K562 (cell line): Measurements from ENCODE around the gene FAM50A. TPM values are rescaled to one million over a fixed set of nuclear protein-coding genes. Genes with fewer than 3 reads are reported as not detected.

Experiments used
- ATAC-seq: fragments of 200-7000 bp; cut with Tn5 transposase; 3 replicates; pipeline ENCODE4 v1.9.1; 2020; ENCODE audit warnings: moderate library complexity
- BruUV-seq: library from RNA; stranded (reverse); fragments of 400-500 nt; replicated peaks from 2 replicates; lab custom pipeline; 2021; lab: Mats Ljungman, UMichigan
- CTCF ChIA-PET: fragments of 300-600 bp; formaldehyde crosslinking; extraction: SDS; loops from one replicate; lab custom pipeline; 2021; ENCODE audit warnings: low intra/inter-chr PET ratio; lab: Yijun Ruan, JAX
- POLR2A ChIA-PET: fragments of 300-600, 350-650 bp; sonication (Branson Sonifier 250); formaldehyde crosslinking; extraction: SDS; loops from one replicate; lab custom pipeline; 2021; ENCODE audit warnings: antibody characterized with exemption, inconsistent platforms; lab: Yijun Ruan, JAX
- DNase-seq, 4 experiments: peaks; one replicate each; pipeline versions ENCODE4 v3.0.0 to v3.0.0-alpha.2; 2011 to 2018; ENCODE audit warnings: low spot score in 3 of 4, mixed read lengths in 3 of 4; ENCODE audit errors: extremely low read depth in 1 of 4
- FAIRE-seq: peaks from 2 replicates; lab custom pipeline; 2011; peaks lifted over from hg19 to GRCh38; lab: Jason Lieb, UNC
- H2AFZ ChIP-seq: 2 replicates; pipeline ENCODE4 v1.6.0; 2011; ENCODE audit warnings: low read depth, low read length, control low read depth, inconsistent platforms
- H3K27ac ChIP-seq: fragments of 200-600 bp; 3 replicates; pipeline ENCODE4 v1.8.0; 2011; ENCODE audit warnings: low read depth, mild to moderate bottlenecking, control low read depth, inconsistent platforms, low read length, moderate library complexity, mixed read lengths; ENCODE audit errors: extremely low read depth
- H3K27me3 ChIP-seq, 2 experiments: fragments of 300-600 bp in 1 of 2; 2 replicates in 1 of 2; 3 replicates in 1 of 2; pipeline versions ENCODE4 v1.6.0 to v1.8.0; 2011; ENCODE audit warnings: inconsistent platforms in 2 of 2, low read length in 2 of 2, mild to moderate bottlenecking in 1 of 2, mixed read lengths in 1 of 2, moderate library complexity in 1 of 2; ENCODE audit not compliant: control insufficient read depth in 2 of 2, insufficient read depth in 2 of 2
- H3K36me3 ChIP-seq: fragments of 300-600 bp; 3 replicates; pipeline ENCODE4 v1.8.0; 2011; ENCODE audit warnings: mild to moderate bottlenecking, low read length, inconsistent platforms; ENCODE audit not compliant: control insufficient read depth, insufficient read depth
- H3K4me1 ChIP-seq, 2 experiments: fragments of 200-600 bp in 1 of 2; replicated peaks in 1 of 2; 2 replicates in 1 of 2; 3 replicates in 1 of 2; pipeline versions ENCODE4 v1.5.1 to v1.8.0; 2011; ENCODE audit warnings: inconsistent platforms in 2 of 2, low read length in 2 of 2, mild to moderate bottlenecking in 1 of 2, mixed read lengths in 1 of 2, moderate library complexity in 1 of 2; ENCODE audit not compliant: control insufficient read depth in 2 of 2, insufficient read depth in 2 of 2
- H3K4me2 ChIP-seq: 2 replicates; pipeline ENCODE4 v1.6.1; 2011; ENCODE audit warnings: low read length, control low read depth, inconsistent platforms, mixed read lengths; ENCODE audit not compliant: insufficient read depth
- H3K4me3 ChIP-seq: fragments of 200-600 bp; sonication (generic), shearing (Covaris generic); 2 replicates; pipeline ENCODE4 v1.5.1; 2016; ENCODE audit warnings: control low read depth, inconsistent platforms
- H3K79me2 ChIP-seq: fragments of 200-600 bp; 3 replicates; pipeline ENCODE4 v1.8.0; 2011; ENCODE audit warnings: low read length, inconsistent platforms; ENCODE audit not compliant: control insufficient read depth, insufficient read depth
- H3K9ac ChIP-seq, 2 experiments: 2 replicates each; pipeline versions ENCODE4 v1.6.0 to v1.6.1; 2011; ENCODE audit warnings: low read depth in 2 of 2, low read length in 2 of 2, control low read depth in 1 of 2, inconsistent platforms in 1 of 2, mild to moderate bottlenecking in 1 of 2, mixed read lengths in 1 of 2; ENCODE audit not compliant: insufficient read depth in 1 of 2
- H3K9me1 ChIP-seq: one replicate; pipeline ENCODE4 v1.6.0; 2011; ENCODE audit warnings: inconsistent platforms, mild to moderate bottlenecking, low read length, moderate library complexity; ENCODE audit not compliant: control insufficient read depth, insufficient read depth
- H3K9me3 ChIP-seq: replicated peaks from 2 replicates; pipeline ENCODE4 v1.5.1; 2011; ENCODE audit warnings: low read depth, low read length, inconsistent platforms; ENCODE audit not compliant: control insufficient read depth, insufficient read depth
- H4K20me1 ChIP-seq: replicated peaks from 2 replicates; pipeline ENCODE4 v1.6.1; 2011; ENCODE audit warnings: low read length, inconsistent platforms, mixed read lengths; ENCODE audit not compliant: control insufficient read depth, insufficient read depth
- COPS2 ChIP-seq: fragments of 450-650 bp; conservative IDR thresholded peaks from 2 replicates; pipeline ENCODE4 v1.6.1; 2016; ENCODE audit warnings: mild to moderate bottlenecking, moderate library complexity
- CREB5 ChIP-seq: fragments of 250-450 bp; sonication (Bioruptor Pico); IDR thresholded peaks from 2 replicates; pipeline ENCODE4 v1.5.0; 2020; ENCODE audit warnings: mild to moderate bottlenecking
- E2F8 ChIP-seq: fragments of 450-650 bp; IDR thresholded peaks from 2 replicates; pipeline ENCODE4 v1.7.1; 2018; ENCODE audit warnings: mild to moderate bottlenecking, low read depth; ENCODE audit not compliant: partially characterized antibody
- GATA2 ChIP-seq: sonication (generic); formaldehyde crosslinking; IDR thresholded peaks from 2 replicates; pipeline ENCODE4 v1.4.0; 2020; ENCODE audit warnings: mild to moderate bottlenecking, missing genetic modification reagents
- HDAC8 ChIP-seq: fragments of 450-650 bp; IDR thresholded peaks from 2 replicates; pipeline ENCODE4 v1.6.1; 2016; ENCODE audit warnings: mild to moderate bottlenecking, missing genetic modification characterization, moderate library complexity, missing compliant biosample characterization
- SUPT5H ChIP-seq: fragments of 450-650 bp; IDR thresholded peaks from 2 replicates; pipeline ENCODE4 v1.6.1; 2016
- WGBS: fragments of 100-300 bp; shearing (Covaris generic); methylation state at CpG from one replicate; pipeline ENCODE4 v1.1.6; 2016; ENCODE audit warnings: low coverage, mixed read lengths; ENCODE audit not compliant: insufficient coverage; ENCODE audit errors: missing lambda C conversion rate; 5-methylcytosine and 5-hydroxymethylcytosine counted together
- in situ Hi-C: fragments of 300-500 bp; cut with MboI; formaldehyde crosslinking; loops from 4 replicates; pipeline ENCODE4 v1.15.0; 2018; ENCODE audit warnings: inconsistent platforms, mixed read lengths
- intact Hi-C: fragments of 100-400 bp; cut with micrococcal nuclease; formaldehyde crosslinking; loops from 2 replicates; pipeline ENCODE4 v1.14.2; 2022
- polyA plus RNA-seq, 8 experiments: library from polyadenylated mRNA; depleted of rRNA in 4 of 8; stranded (reverse) in 5 of 8; unstranded in 3 of 8; fragments of >200 nt; fragmentation: Nextera tagmentation in 2 of 8; fragmentation: Illumina TruSeq in 1 of 8; extraction: Ambion mirVana in 2 of 8; extraction: Trizol in 1 of 8; gene quantifications; 2 replicates each; pipeline versions ENCODE4 v1.2.1 to v1.2.3, GENCODE V29; 2011 to 2014; ENCODE audit warnings: inconsistent platforms in 1 of 8, missing spikeins in 1 of 8
- total RNA-seq, 7 experiments: library from RNA; depleted of rRNA in 6 of 7; stranded (reverse); fragments of >200 nt in 6 of 7; fragmentation: Illumina TruSeq in 2 of 7; extraction: Trizol in 2 of 7; gene quantifications; 2 replicates each; pipeline versions ENCODE4 v1.2.1 to v1.2.3, GENCODE V29; 2011 to 2021; ENCODE audit warnings: low replicate concordance in 1 of 7
- TF ChIP-seq, protein P1 (sequence below): fragments of 450-650 bp; formaldehyde crosslinking; IDR thresholded peaks from 2 replicates; pipeline ENCODE4 v1.4.0; 2020; ENCODE audit warnings: mild to moderate bottlenecking, mixed read lengths

The FAM50A gene
- total and polyA plus RNA-seq, 9 of the 15 experiments (the other 6 are each of a cell fraction or from before 2014, with no cell fraction given) = 4.4 to 114 (median 67.3) TPM

DNA sequence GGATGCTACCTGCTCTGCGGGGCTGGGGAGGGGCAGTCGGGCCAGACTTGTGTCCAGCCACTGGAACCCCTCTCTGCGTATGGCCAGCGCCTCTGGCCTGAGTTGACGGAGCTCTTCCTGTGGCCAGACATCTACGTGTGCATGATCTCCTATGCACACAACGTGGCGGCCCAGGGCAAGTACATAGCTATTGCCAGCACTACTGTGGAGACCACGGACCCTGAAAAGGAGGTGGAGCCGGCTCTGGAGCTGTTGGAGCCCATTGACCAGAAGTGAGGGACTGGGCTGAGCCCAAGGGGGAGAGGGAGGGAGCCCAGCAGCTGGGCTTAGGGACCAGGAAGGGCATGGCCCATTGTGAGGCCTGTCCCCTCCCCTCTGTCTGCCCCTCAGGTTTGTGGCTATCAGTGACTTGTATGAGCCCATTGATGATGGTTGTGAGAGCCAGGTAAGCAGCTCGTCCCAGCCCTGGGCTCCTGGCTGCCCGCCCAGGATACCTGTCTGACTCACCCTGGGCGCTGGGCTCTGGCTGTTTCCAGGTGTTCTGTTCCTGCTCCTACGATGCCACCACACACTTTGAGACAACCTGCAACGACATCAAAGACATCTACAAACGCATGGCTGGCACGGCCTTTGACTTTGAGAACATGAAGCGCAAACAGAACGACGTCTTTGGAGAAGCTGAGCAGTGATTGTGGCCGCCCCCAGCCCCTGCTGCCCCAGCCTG, 1.8 kb upstream of the FAM50A start (continued):
- TF ChIP-seq HDAC8 = no peak
- TF ChIP-seq, protein P1, sequence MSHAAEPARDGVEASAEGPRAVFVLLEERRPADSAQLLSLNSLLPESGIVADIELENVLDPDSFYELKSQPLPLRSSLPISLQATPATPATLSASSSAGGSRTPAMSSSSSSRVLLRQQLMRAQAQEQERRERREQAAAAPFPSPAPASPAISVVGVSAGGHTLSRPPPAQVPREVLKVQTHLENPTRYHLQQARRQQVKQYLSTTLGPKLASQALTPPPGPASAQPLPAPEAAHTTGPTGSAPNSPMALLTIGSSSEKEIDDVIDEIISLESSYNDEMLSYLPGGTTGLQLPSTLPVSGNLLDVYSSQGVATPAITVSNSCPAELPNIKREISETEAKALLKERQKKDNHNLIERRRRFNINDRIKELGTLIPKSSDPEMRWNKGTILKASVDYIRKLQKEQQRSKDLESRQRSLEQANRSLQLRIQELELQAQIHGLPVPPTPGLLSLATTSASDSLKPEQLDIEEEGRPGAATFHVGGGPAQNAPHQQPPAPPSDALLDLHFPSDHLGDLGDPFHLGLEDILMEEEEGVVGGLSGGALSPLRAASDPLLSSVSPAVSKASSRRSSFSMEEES (CRISPR knock-in tag) = no peak
- no peak for TF ChIP-seq GATA2 (CRISPR knock-in tag)

DNA sequence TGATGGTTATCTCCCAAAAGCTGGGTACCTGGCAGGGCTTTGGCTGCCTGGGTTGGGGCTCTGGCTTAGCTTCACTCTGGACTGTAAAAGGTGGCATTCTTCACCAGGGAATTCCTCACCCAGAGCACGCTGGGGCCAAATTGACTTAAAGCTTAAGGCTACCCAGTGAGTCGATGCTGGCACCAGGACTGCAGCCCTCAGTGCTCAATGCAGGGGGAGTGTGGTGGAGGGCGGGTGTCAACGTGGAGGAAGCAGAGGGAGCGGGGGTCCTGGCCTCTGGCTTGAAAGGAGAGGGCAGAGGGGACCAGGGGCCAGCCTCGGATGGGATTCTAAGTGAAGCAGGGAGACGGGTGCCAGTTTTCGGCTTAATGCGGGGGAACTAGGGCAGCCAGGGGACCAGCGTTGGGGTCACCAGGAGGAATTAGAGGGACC, 446 bp upstream of the FAM50A start:
- 0 out of 2 replicates have a peak, but pooled peaks cover 4% of the 10 kb centered on the region for H4K20me1 ChIP-seq
- peaks cover 3% of the 10 kb centered on the region for H3K9me1 ChIP-seq
- peaks cover 25% of the 10 kb centered on the region for H3K79me2 ChIP-seq
- BruUV-seq = no TSS peak
- intact Hi-C loops = no loop called here
- H2AFZ ChIP-seq = no peak overlapping the region
- H3K27me3 ChIP-seq = no peaks in the 10 kb centered on the region
- TF ChIP-seq E2F8 = peak; percentile 36
- TF ChIP-seq COPS2 = no peak
- TF ChIP-seq SUPT5H = peak; percentile 44; the same call in 1 of the 2 replicates
- TF ChIP-seq CREB5 = no peak
- CTCF ChIA-PET = no interaction called here
- H3K9ac ChIP-seq = peak overlapping the region; percentile 50 to 81; a peak in 3 of 4 replicates
- peak overlapping the region; percentile 68 for H3K4me2 ChIP-seq
- H3K4me3 ChIP-seq = peak overlapping the region; percentile 76
- POLR2A ChIA-PET = interaction anchor here (0.7 to 1.1 kb wide), 2 partner anchors 82 to 84 kb away, joined by 3 read pairs; no protein-coding TSS in a partner anchor
- FAIRE-seq = no peak
- H3K27ac ChIP-seq = peak overlapping the region; percentile 56; the same call in 2 of the 3 replicates
- H3K9me3 ChIP-seq = no peaks in the 10 kb centered on the region
- H3K36me3 ChIP-seq = peaks cover 66% of the 10 kb centered on the region; the same call in 2 of the 3 replicates
- in situ Hi-C loops = no loop called here
- 33% methylated on average over 10 of the region's 10 CpGs for whole genome bisulfite sequencing
- ATAC-seq = peak; percentile 11
- DNase-seq = no peak
- peaks cover 9 to 40% of the 10 kb centered on the region in 2 experiments; a peak in 4 of 5 replicates for H3K4me1 ChIP-seq
